PC-3 (cell line): ENCODE results near the gene MDM4. TPM values are rescaled to one million over a fixed set of nuclear protein-coding genes. Genes with fewer than 3 reads are reported as not detected.
A peak's percentile ranks its signal among the peaks of the same experiment; 100 is the strongest.

Experiments
- ATAC-seq: fragments of 200-7000 bp; cut with Tn5 transposase; 2 replicates; pipeline ENCODE4 v1.9.1; 2020; ENCODE audit warnings: mild to moderate bottlenecking, moderate library complexity
- BruUV-seq: library from RNA; stranded (reverse); fragments of 400-500 nt; replicated peaks from 2 replicates; lab custom pipeline; 2021; lab: Mats Ljungman, UMichigan
- CTCF ChIA-PET: fragments of 300-600 bp; sonication (Branson Sonifier 250); formaldehyde crosslinking; loops from one replicate; lab custom pipeline; 2022; ENCODE audit warnings: antibody characterized with exemption; lab: Charles Lee
- POLR2A ChIA-PET: fragments of 300-600 bp; sonication (Branson Sonifier 250); formaldehyde crosslinking; loops from one replicate; lab custom pipeline; 2022; ENCODE audit warnings: antibody characterized with exemption; ENCODE audit not compliant: unreplicated experiment; lab: Charles Lee
- DNase-seq: peaks from one replicate; pipeline ENCODE4 v3.0.0-alpha.2; 2015
- H2AFZ ChIP-seq: fragments of 300-600 bp; sonication (generic); 2 replicates; pipeline ENCODE4 v1.6.0; 2016; ENCODE audit warnings: antibody characterized with exemption, low read length
- H3F3A ChIP-seq: fragments of 300-600 bp; sonication (generic); one replicate; pipeline ENCODE4 v1.6.0; 2017; ENCODE audit warnings: antibody characterized with exemption, low read length, control low read depth, mild to moderate bottlenecking; ENCODE audit not compliant: unreplicated experiment
- H3K27ac ChIP-seq: fragments of 300-600 bp; sonication (generic); 2 replicates; pipeline ENCODE4 v1.5.1; 2016; ENCODE audit warnings: mild to moderate bottlenecking, low read length
- H3K27me3 ChIP-seq: fragments of 300-600 bp; sonication (generic); 2 replicates; pipeline ENCODE4 v1.6.1; 2016; ENCODE audit warnings: low read length, mixed read lengths
- H3K36me3 ChIP-seq: fragments of 300-600 bp; sonication (generic); 2 replicates; pipeline ENCODE4 v1.6.1; 2016; ENCODE audit warnings: low read depth, mixed run types, low read length, mixed read lengths
- H3K4me1 ChIP-seq: fragments of 300-600 bp; sonication (generic); 2 replicates; pipeline ENCODE4 v1.5.1; 2016; ENCODE audit warnings: low read length; ENCODE audit not compliant: insufficient read depth
- H3K4me2 ChIP-seq: fragments of 300-600 bp; sonication (generic); 2 replicates; pipeline ENCODE4 v1.6.0; 2016; ENCODE audit warnings: low read length
- H3K4me3 ChIP-seq: fragments of 300-600 bp; sonication (generic); 2 replicates; pipeline ENCODE4 v1.5.1; 2016; ENCODE audit warnings: mild to moderate bottlenecking, low read length, mixed read lengths
- H3K79me2 ChIP-seq: fragments of 300-600 bp; sonication (generic); 2 replicates; pipeline ENCODE4 v1.6.1; 2017; ENCODE audit warnings: low read length, mixed read lengths
- H3K9ac ChIP-seq: fragments of 300-600 bp; sonication (generic); 2 replicates; pipeline ENCODE4 v1.6.0; 2016; ENCODE audit warnings: mild to moderate bottlenecking, low read length
- H3K9me2 ChIP-seq: fragments of 300-600 bp; sonication (generic); replicated peaks from 2 replicates; pipeline ENCODE4 v1.6.1; 2016; ENCODE audit warnings: mixed run types, low read length, mixed read lengths
- H3K9me3 ChIP-seq: fragments of 300-600 bp; sonication (generic); 2 replicates; pipeline ENCODE4 v1.6.1; 2016; ENCODE audit warnings: low read length, mixed read lengths
- H4K20me1 ChIP-seq: fragments of 300-600 bp; sonication (generic); 2 replicates; pipeline ENCODE4 v1.6.1; 2016; ENCODE audit warnings: low read length, mixed read lengths
- CTCF ChIP-seq: fragments of 300-600 bp; sonication (generic); conservative IDR thresholded peaks from 2 replicates; pipeline ENCODE4 v1.5.1; 2017; ENCODE audit warnings: antibody characterized with exemption, low read depth, mild to moderate bottlenecking, low read length
- EZH2 ChIP-seq: fragments of 300-600 bp; sonication (generic); IDR thresholded peaks from one replicate; pipeline ENCODE4 v1.6.1; 2017; ENCODE audit warnings: antibody characterized with exemption, mild to moderate bottlenecking, low read length; ENCODE audit not compliant: unreplicated experiment
- EZH2phosphoT487 ChIP-seq: fragments of 300-600 bp; sonication (generic); IDR thresholded peaks from 2 replicates; pipeline ENCODE4 v1.6.1; 2018; ENCODE audit warnings: mild to moderate bottlenecking, antibody characterized with exemption, low read length, borderline replicate concordance
- intact Hi-C: fragments of 100-400 bp; cut with micrococcal nuclease; formaldehyde crosslinking; loops from 2 replicates; pipeline ENCODE4 v1.9.0; 2023
- total RNA-seq: library from RNA; depleted of rRNA; stranded (reverse); fragments of >200 nt; gene quantifications from 2 replicates; pipeline ENCODE4 v1.2.3, GENCODE V29; 2014

Gene MDM4
- total RNA-seq, 1 experiment from 2014 or later: 36.3 TPM

DNA sequence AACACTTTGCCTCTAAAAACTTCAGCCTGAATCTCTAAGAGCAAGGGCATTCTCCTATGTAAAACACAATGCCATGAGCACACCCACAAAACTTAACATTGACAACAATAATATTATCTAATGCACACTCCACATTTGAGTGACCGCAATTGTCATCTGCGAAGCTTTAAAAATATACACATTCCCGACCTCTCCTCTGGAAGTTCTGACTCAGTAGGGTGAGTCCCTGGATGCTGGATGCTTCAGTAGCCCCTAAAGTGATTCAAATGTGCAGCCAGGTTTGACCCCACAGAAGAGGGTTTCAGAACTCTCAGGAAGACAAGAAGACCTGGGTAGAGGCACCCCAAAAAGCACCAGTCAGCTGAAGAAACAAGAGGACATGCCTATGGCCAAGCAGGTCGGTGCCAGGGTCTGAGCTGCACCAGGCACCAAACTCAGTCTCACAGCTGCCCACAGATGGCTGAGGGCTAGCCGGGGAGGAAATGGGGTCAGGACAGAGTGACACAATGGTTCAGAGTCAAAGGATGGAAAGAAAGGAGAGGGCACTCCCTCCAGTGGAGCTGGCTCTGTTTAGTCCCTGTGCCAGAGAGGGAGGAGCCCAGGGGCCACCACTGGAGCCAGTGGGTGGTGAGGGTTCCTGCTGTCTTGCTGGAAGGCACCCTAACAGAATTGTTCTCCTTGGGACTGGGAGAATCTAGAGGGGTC is 39.0 kb upstream of the MDM4 start:
- H4K20me1 ChIP-seq: peaks cover 15% of the 10 kb centered on the region; the same call in 1 of the 2 replicates
- H3K36me3 ChIP-seq: 0 out of 2 replicates have a peak, but pooled peaks cover 4% of the 10 kb centered on the region
- POLR2A ChIA-PET: no interaction called here
- DNase-seq (no peak), ATAC-seq (no peak)
- intact Hi-C loops: no loop called here
- H3K9ac ChIP-seq: no peak overlapping the region
- TF ChIP-seq EZH2: no peak
- TF ChIP-seq CTCF: no peak
- TF ChIP-seq EZH2phosphoT487: no peak
- no peaks in the 10 kb centered on the region for H3K9me3 ChIP-seq
- H3K27me3 ChIP-seq: no peaks in the 10 kb centered on the region
- H3F3A ChIP-seq: no peaks in the 10 kb centered on the region
- no peak overlapping the region for H3K4me2 ChIP-seq
- no peaks in the 10 kb centered on the region for H3K9me2 ChIP-seq
- CTCF ChIA-PET: no interaction called here
- peaks cover 25% of the 10 kb centered on the region; the same call in 1 of the 2 replicates for H3K79me2 ChIP-seq
- H2AFZ ChIP-seq: no peak overlapping the region
- H3K4me1 ChIP-seq: peaks cover 14% of the 10 kb centered on the region
- BruUV-seq: no TSS peak
- no peak overlapping the region for H3K4me3 ChIP-seq
- H3K27ac ChIP-seq: no peak overlapping the region

GRCh38 chr1:204478172-204478899 is 37.9 kb upstream of the MDM4 start:
- H3K36me3 ChIP-seq: 0 out of 2 replicates have a peak, but pooled peaks cover 4% of the 10 kb centered on the region
- H3K4me1 ChIP-seq: peaks cover 14% of the 10 kb centered on the region
- peaks cover 15% of the 10 kb centered on the region; the same call in 1 of the 2 replicates for H4K20me1 ChIP-seq
- H3K27me3 ChIP-seq: no peaks in the 10 kb centered on the region
- no peak for DNase-seq
- H3K79me2 ChIP-seq: peaks cover 31% of the 10 kb centered on the region; the same call in 1 of the 2 replicates
- POLR2A ChIA-PET: interaction anchor here (0.5 to 1.1 kb wide), 2 partner anchors 15 to 17 kb away, joined by 3 read pairs; no protein-coding TSS in a partner anchor
- no peaks in the 10 kb centered on the region for H3K9me3 ChIP-seq
- CTCF ChIA-PET: interaction anchor here (1.0 kb wide), 1 partner anchor 32 kb away, joined by 7 read pairs; no protein-coding TSS in a partner anchor
- BruUV-seq: no TSS peak
- TF ChIP-seq CTCF (peak; percentile 29), EZH2phosphoT487 (no peak)
- H3F3A ChIP-seq: no peaks in the 10 kb centered on the region
- no peak overlapping the region for H3K4me3 ChIP-seq
- 0 out of 2 replicates have a peak, but pooled peaks have one; percentile 19 for ATAC-seq
- H2AFZ ChIP-seq: no peak overlapping the region
- intact Hi-C loops: no loop called here
- H3K4me2 ChIP-seq: no peak overlapping the region
- no peaks in the 10 kb centered on the region for H3K9me2 ChIP-seq
- no peak overlapping the region for H3K27ac ChIP-seq
- H3K9ac ChIP-seq: no peak overlapping the region
